HG03521 (cell line): ENCODE data around the gene INPP5B.

Experiments
- ATAC-seq: cut with Tn5 transposase; IDR thresholded peaks from one replicate; pipeline ENCODE4 v1.9.1; 2021; ENCODE audit warnings: mild to moderate bottlenecking, moderate library complexity; ENCODE audit not compliant: unreplicated experiment

The INPP5B gene

DNA sequence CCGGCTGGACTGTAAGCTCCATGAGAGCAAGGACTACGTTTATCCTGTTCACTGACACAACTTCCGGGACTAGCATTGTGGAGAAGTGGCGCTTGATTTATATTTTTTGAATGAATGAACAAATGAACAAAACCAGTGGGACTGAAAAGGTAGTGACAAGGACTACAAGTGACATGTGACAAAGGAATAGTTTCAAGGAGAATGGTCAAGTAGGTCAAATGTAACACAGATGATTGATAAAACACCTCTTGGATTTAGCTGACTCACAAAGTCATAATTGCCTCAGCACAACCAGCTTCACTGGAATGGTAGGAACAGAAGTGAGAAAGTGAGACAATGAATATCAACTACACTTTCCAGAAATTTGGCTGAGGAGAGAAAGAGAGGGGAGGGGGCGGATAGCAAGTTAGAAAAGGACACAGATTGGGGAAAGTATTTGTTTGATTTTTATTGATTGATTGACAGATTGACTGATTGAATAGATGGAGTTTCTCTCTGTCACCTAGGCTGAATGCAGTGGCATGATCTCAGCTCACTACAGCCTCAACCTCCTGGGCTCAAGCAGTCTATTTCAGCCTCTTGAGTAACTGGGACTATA lies 101.7 kb downstream of the INPP5B start:
- ATAC-seq, result no peak

- no peak for ATAC-seq
Observed at GRCh38 chr1:37844536-37844935, 102.3 kb downstream of the INPP5B start.

DNA sequence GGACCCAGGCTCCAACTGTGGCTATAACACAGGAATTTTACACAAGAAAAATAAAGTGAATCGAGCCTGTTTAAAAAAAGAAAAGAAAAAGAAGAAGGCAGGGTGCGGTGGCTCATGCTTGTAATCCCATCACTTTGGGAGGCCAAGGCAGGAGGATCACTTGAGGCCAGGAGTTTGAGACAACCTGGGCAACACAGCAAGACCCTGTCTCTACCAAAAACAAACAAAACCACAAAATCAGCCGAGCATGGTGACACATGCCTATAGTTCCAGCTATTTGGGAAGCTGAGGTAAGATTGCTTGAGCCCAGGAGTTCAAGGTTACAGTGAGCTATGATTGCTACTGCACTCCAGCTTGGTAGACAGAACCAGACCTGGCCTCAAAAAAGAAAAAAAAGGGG lies 105.2 kb downstream of the INPP5B start:
- ATAC-seq, result no peak

GRCh38 chr1:37840711-37841110 lies 106.1 kb downstream of the INPP5B start:
- no peak for ATAC-seq

DNA sequence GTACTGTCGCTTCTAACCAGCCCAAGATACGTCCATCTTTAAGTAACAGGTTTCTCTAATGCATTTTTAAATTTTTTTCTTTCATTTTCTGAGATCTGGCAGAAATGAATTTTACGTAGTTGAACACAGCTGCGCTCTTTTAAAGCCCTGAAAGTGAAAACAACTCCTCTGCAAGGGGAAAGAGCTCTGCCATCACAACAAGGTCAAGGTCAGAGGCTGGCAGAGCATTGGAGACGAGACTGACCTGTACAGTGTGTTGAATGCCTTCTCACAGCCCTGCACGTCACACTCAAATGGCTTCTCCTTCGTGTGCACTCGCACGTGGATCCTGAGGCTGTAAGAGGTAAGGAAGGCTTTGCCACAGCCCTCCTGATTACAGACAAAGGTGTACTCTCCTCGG lies 107.2 kb downstream of the INPP5B start:
- ATAC-seq, result no peak

- ATAC-seq, result no peak
Observed at GRCh38 chr1:37836788-37837187, 110.1 kb downstream of the INPP5B start.

- ATAC-seq, result no peak
Observed at GRCh38 chr1:37831809-37832208, 115.0 kb downstream of the INPP5B start.

DNA sequence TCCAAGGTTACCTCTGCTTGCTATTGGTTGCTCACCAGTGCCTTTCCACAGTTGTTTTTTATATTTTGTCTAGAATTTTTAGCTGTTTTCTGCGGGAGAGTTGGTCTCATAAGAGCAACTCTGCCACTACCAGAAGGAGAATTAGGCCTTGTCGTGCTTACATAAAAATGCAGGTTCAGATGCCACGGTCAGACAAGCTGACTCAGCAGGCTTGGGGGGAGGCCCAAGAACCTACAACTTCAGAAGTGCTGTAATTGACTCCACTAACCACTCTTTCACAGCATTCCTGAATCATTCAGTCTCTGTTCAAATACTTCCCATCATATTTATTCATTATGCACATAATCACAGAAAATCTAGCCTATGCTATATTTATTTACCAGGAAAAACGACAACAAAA lies 115.7 kb downstream of the INPP5B start:
- no peak for ATAC-seq

DNA sequence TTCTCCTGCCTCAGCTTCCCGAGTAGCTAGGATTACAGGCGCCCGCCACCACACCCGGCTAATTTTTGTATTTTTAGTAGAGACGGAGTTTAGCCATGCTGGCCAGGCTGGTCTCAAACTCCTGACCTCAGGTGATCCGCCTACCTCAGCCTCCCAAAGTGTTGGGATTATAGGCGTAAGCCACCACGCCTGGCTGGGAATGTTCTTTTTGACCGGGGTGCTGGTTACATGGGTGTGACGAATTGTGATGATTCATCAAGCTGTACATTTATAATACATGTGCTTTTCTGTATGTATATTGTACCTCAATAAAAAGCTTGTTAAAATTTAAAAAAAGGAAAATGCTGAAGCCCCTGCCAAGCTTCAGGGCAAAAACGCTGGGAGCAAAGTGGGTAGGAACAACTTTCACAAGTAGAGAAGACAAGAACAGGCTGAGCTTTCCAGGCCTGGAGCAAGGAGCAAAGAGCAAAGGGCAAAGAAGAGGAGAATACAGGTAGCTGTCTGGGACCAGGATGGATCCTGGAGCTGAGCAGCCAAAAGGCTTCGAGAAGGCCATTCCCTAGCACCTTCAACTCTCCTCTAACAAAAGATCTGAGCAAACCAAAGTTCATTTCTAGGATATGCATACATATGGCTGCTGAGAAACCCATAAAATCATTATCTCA lies 118.3 kb downstream of the INPP5B start:
- no peak for ATAC-seq

- no peak for ATAC-seq
Observed at GRCh38 chr1:37825506-37825905, 121.3 kb downstream of the INPP5B start.

- ATAC-seq, result no peak
Observed at GRCh38 chr1:37824001-37824400, 122.9 kb downstream of the INPP5B start.

DNA sequence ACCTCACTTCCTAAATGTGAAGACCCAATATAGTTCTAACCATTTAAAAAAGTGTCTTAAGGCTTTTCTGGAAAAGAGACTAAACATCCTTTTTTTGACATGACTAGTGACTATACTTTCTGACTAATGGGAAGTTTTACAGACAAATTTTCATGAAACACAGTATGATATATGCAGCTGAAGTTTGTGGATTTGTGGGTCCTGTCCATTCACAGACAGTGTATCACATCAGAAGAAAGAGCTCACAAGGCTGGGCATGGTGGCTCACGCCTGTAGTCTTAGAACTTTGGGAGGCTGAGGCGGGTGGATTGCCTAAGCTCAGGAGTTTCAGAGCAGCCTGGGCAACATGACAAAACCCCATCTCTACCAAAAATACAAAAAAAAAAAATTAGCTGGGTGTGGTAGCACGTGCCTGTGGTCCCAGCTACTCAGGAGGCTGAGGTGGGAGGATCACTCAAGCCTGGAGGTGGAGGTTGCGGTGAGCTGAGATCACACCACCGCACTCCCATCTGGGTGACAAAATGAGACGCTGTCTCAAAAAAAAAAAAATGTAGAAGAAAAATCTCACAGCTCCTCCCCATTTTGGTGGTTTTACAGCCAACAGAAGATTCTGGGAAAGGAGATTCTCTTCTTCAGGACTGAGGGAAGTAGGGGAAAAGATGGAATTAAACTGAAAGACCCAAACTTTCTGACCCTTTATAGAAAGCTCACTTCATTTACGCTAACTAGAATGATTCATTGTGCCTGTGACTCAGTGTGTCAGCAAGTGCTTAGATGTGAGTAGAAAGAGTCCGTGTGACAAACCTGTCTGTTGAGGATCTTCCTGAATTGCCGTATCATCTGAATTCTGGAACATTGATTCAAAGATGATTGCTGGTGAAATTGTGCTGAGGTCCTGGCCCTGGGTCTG lies 123.7 kb downstream of the INPP5B start:
- ATAC-seq, result no peak

- ATAC-seq, result no peak
Observed at GRCh38 chr1:37821481-37821880, 125.4 kb downstream of the INPP5B start.

DNA sequence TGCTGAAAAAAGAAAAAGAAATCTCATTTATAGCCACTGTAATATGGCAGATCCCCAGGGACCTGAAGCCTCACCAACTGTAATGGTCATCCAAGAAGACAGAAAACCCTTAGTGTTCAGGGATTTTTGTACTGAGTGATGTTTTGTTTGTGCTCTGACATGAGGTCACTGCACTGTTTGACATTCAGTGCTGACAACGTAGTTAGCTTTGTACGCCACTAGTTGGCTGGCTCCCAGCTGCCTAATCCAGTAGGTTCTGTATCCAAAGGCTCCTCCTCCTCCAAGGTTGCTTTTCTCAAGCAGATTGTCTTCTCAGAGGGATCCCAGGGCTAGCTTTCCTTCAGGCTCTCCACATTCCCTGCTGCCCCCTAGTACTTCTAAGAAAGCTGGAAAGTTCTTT lies 129.4 kb downstream of the INPP5B start:
- ATAC-seq, result no peak

- ATAC-seq, result no peak
Observed at GRCh38 chr1:37814252-37814651, 132.6 kb downstream of the INPP5B start.

GRCh38 chr1:37813529-37814145 lies 133.2 kb downstream of the INPP5B start:
- ATAC-seq, result no peak

GRCh38 chr1:37811027-37811655 lies 135.7 kb downstream of the INPP5B start:
- ATAC-seq, result no peak
